SK-N-SH treated with all-trans-retinoic acid at 6 μM for 48 hours (cell line): Measurements from ENCODE around the gene MAP2.

Experiments used
- ATAC-seq: fragments of 200-7000 bp; cut with Tn5 transposase; 3 replicates; pipeline ENCODE4 v1.9.1; 2020; ENCODE audit warnings: mild to moderate bottlenecking, moderate library complexity
- ARNTL ChIP-seq: fragments of 450-650 bp; formaldehyde crosslinking; IDR thresholded peaks from 2 replicates; pipeline ENCODE4 v1.5.0; 2020; ENCODE audit warnings: low read depth, mild to moderate bottlenecking, moderate library complexity, borderline replicate concordance
- BACH2 ChIP-seq: fragments of 250-450 bp; sonication (Bioruptor Pico); IDR thresholded peaks from 2 replicates; pipeline ENCODE4 v1.9.0; 2021; ENCODE audit warnings: mild to moderate bottlenecking, borderline replicate concordance
- CREB5 ChIP-seq: fragments of 250-450 bp; sonication (Bioruptor Pico); IDR thresholded peaks from 2 replicates; pipeline ENCODE4 v1.5.1; 2020; ENCODE audit warnings: low read depth, mild to moderate bottlenecking, moderate library complexity
- ESRRG ChIP-seq: fragments of 250-450 bp; sonication (Bioruptor Pico); IDR thresholded peaks from 2 replicates; pipeline ENCODE4 v1.6.1; 2021; ENCODE audit warnings: mild to moderate bottlenecking
- GLIS3 ChIP-seq: fragments of 250-450 bp; sonication (Bioruptor Pico); IDR thresholded peaks from 2 replicates; pipeline ENCODE4 v1.5.0; 2020; ENCODE audit warnings: mild to moderate bottlenecking, moderate library complexity
- ISL1 ChIP-seq: fragments of 250-450 bp; sonication (Bioruptor Pico); IDR thresholded peaks from 2 replicates; pipeline ENCODE4 v2.1.2; 2022; ENCODE audit warnings: mild to moderate bottlenecking, moderate library complexity
- PATZ1 ChIP-seq: fragments of 250-450 bp; sonication (Bioruptor Pico); IDR thresholded peaks from 2 replicates; pipeline ENCODE4 v1.8.0; 2020; ENCODE audit warnings: mild to moderate bottlenecking, moderate library complexity, borderline replicate concordance
- POU6F1 ChIP-seq: fragments of 250-450 bp; sonication (Bioruptor Pico); IDR thresholded peaks from 2 replicates; pipeline ENCODE4 v1.8.0; 2021; ENCODE audit warnings: low read depth, mild to moderate bottlenecking, moderate library complexity, borderline replicate concordance
- PPARA ChIP-seq: fragments of 250-450 bp; sonication (Bioruptor Pico); IDR thresholded peaks from 2 replicates; pipeline ENCODE4 v1.5.0; 2020; ENCODE audit warnings: mild to moderate bottlenecking, borderline replicate concordance
- RARB ChIP-seq: fragments of 250-450 bp; sonication (Bioruptor Pico); IDR thresholded peaks from 2 replicates; pipeline ENCODE4 v1.8.0; 2021; ENCODE audit warnings: mild to moderate bottlenecking, moderate library complexity
- SNAI2 ChIP-seq: fragments of 250-450 bp; sonication (Bioruptor Pico); IDR thresholded peaks from 2 replicates; pipeline ENCODE4 v1.5.0; 2020; ENCODE audit warnings: mild to moderate bottlenecking, moderate library complexity
- TOX ChIP-seq: fragments of 250-450 bp; sonication (Bioruptor Pico); IDR thresholded peaks from 2 replicates; pipeline ENCODE4 v1.8.0; 2021; ENCODE audit warnings: mild to moderate bottlenecking, moderate library complexity, borderline replicate concordance
- TSHZ2 ChIP-seq: fragments of 250-450 bp; sonication (Bioruptor Pico); IDR thresholded peaks from 2 replicates; pipeline ENCODE4 v1.5.0; 2020; ENCODE audit warnings: mild to moderate bottlenecking, moderate library complexity
- ZC3H10 ChIP-seq: fragments of 250-450 bp; sonication (Bioruptor Pico); IDR thresholded peaks from 2 replicates; pipeline ENCODE4 v1.5.1; 2021; ENCODE audit warnings: mild to moderate bottlenecking, moderate library complexity
- ZFP3 ChIP-seq: fragments of 250-450 bp; sonication (Bioruptor Pico); IDR thresholded peaks from 2 replicates; pipeline ENCODE4 v1.5.0; 2020; ENCODE audit warnings: mild to moderate bottlenecking, moderate library complexity
- ZNF565 ChIP-seq: fragments of 450-650 bp; formaldehyde crosslinking; conservative IDR thresholded peaks from 2 replicates; pipeline ENCODE4 v1.5.0; 2020; ENCODE audit warnings: low read depth, mild to moderate bottlenecking, moderate library complexity
- ZNF70 ChIP-seq: fragments of 450-650 bp; formaldehyde crosslinking; IDR thresholded peaks from 2 replicates; pipeline ENCODE4 v1.5.0; 2020; ENCODE audit warnings: mild to moderate bottlenecking, moderate library complexity

The MAP2 gene

DNA sequence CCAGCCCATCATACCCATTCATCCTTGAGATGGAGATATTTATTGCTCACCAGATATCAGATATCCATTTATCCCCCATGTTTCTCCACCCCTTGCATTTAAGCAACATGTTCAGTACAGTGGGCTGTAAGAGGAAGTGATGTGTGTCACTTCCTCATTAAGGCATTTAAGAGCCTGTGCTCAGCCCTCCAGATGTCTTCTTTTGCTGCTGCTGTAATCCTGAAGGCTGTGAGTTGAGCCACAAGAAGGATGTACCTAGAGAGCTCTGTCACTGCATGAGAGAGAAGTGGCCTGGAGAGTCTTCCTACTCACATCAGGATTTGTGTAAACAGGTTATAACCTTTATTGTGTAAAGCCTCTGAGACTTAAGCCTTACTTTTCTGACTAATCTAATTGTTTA lies 195.9 kb downstream of the MAP2 start:
- TF ChIP-seq POU6F1 (CRISPR knock-in tag), result no peak
- no peak for TF ChIP-seq PATZ1 (CRISPR knock-in tag)
- no peak for TF ChIP-seq BACH2 (CRISPR knock-in tag)
- TF ChIP-seq ZC3H10, result no peak
- no peak for TF ChIP-seq SNAI2 (CRISPR knock-in tag)
- no peak for TF ChIP-seq PPARA (CRISPR knock-in tag)
- no peak for TF ChIP-seq ZNF70
- ATAC-seq, result no peak; the same call in 2 of the 3 replicates

DNA sequence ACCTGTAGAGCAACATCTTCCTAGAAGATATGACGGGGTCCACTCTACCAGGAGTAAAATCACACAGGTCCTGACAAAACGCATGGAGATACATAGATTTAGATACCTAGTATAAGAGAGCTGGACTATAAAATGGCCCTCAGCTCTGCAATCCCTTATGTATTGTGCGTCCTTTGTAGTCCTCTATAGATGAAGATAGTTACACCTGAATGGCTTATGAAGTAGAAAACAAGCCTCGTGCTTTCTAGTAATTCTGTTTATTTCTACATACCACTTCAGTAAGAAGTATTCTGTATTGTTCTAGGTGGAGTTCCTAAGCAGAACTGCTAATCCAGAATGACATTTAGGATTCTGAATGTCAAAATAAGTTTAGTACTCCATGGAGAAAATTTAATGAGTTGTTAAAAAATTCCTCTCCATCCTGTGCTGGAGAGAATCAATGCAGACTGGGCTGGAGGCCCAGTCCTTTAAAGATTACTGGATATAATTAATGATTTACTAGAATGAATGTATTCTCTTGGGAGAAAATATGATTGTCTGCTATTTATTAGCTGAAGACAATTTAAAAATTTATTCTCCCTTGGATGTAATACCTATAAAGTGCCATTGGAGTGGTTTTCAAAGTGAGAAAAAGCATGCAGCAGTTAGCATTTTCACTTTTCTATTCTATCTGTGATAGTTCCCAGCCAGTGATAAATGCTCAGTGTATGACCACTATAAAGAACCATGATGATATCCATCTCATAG lies 200.5 kb downstream of the MAP2 start:
- peak; percentile 83 for ATAC-seq
- TF ChIP-seq TOX (peak; percentile 77), ARNTL (CRISPR knock-in tag) (no peak), RARB (CRISPR knock-in tag) (peak; percentile 76; the same call in 1 of the 2 replicates), ISL1 (CRISPR knock-in tag) (peak; percentile 88)

DNA sequence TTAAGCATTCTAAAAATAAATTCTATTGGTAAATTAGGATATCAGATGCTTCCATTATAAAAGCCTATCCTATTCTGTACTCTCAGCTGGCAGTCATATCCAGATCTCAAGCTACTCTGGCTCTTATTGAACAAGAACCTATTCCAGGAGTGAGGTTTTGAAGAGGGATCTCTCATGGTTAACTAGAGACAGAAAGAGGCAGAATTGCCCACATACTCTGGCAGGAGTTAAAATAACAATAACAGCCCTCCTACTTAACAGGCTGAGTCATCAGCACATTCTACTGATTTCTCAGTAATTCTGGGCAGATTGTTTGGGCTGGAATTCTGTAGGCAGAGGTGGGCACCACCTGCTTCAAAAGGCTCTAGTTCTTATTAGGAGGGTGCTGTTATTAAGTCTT lies 205.8 kb downstream of the MAP2 start:
- TF ChIP-seq GLIS3 (CRISPR knock-in tag) (no peak), PATZ1 (CRISPR knock-in tag) (no peak), ZNF70 (no peak), ESRRG (CRISPR knock-in tag) (no peak), ISL1 (CRISPR knock-in tag) (no peak), POU6F1 (CRISPR knock-in tag) (no peak), TSHZ2 (CRISPR knock-in tag) (no peak), TOX (no peak), ZNF565 (CRISPR knock-in tag) (no peak), PPARA (CRISPR knock-in tag) (no peak), ZFP3 (CRISPR knock-in tag) (no peak), CREB5 (CRISPR knock-in tag) (no peak)
- peak; percentile 87 for ATAC-seq
